Measurements from ENCODE around the gene R3HCC1L. TPM values are rescaled to one million over a fixed set of nuclear protein-coding genes. Genes with fewer than 3 reads are reported as not detected.

Gene R3HCC1L
- polyA plus RNA-seq, 2 donors, result 4.9 to 7.4 TPM

DNA sequence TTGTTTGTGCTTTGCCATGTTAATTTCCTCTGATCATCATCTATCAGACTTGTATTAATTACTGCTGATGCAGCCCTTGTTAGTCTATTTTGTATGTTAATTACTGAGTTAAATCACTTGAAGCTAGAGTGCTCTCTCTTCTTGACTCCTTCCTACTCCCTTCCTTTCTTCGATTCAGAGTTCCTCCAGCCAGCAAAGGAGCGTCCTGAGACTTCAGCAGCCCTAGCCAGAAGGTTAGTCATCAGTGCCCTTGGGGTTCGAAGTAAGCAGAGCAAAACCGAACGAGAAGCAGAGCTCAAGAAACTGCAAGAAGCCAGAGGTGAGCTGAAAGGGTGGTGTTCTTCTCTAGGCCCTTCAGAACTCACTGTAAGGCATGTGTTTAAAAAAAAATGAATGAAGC, 101.4 kb downstream of the R3HCC1L start:
- no peaks in the 10 kb centered on the region for H3K9me3 ChIP-seq (ENCODE audit: control insufficient read depth in 2 of 2, insufficient read depth in 1 of 2, low read depth in 1 of 2, low read length in 1 of 2)
- no peak overlapping the region for H3K4me3 ChIP-seq (ENCODE audit: low read depth in 1 of 2, low read length in 2 of 2)
- 42 to 58% methylated on average over 5 of the region's 5 CpGs for WGBS, 2 donors
- H3K27ac ChIP-seq (ENCODE audit: low read depth in 2 of 2, low read length in 1 of 2), result no peak overlapping the region
- no peaks in the 10 kb centered on the region for H3K27me3 ChIP-seq (ENCODE audit: control insufficient read depth in 1 of 2, insufficient read depth in 2 of 2, low read length in 2 of 2)
- H3K4me1 ChIP-seq (ENCODE audit: control insufficient read depth in 2 of 2, insufficient read depth in 2 of 2, low read length in 1 of 2), result no peaks in the 10 kb centered on the region
- peaks cover 3 to 7% of the 10 kb centered on the region in 2 donors for H3K36me3 ChIP-seq (ENCODE audit: control insufficient read depth in 2 of 2, insufficient read depth in 2 of 2, low read length in 1 of 2)

DNA sequence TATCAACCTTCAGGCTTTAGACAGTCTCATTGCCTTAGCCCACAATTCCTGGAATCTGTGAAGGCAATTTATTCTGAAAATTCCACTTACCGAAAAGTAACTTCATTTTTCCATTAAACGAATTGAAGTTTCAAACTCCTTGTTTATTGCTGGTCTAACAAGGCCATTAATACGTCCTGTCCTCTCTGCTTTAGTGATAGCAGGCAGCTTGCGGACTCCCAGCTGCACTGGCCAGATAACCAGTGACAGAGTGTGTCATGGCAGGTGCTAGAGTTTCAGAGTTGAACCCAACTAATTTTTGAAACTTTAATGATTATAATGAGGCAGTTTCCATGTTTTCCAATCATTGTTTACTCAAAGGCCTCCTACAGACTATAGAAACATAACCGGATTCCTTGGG, 102.4 kb downstream of the R3HCC1L start:
- Histone ChIP-seq H3K27ac (ENCODE audit: low read depth in 2 of 2, low read length in 1 of 2) (no peak overlapping the region), H3K27me3 (ENCODE audit: control insufficient read depth in 1 of 2, insufficient read depth in 2 of 2, low read length in 2 of 2) (no peaks in the 10 kb centered on the region), H3K4me1 (ENCODE audit: control insufficient read depth in 2 of 2, insufficient read depth in 2 of 2, low read length in 1 of 2) (no peaks in the 10 kb centered on the region), H3K4me3 (ENCODE audit: low read depth in 1 of 2, low read length in 2 of 2) (no peak overlapping the region), H3K36me3 (ENCODE audit: control insufficient read depth in 2 of 2, insufficient read depth in 2 of 2, low read length in 1 of 2) (peaks cover 3 to 7% of the 10 kb centered on the region in 2 donors), H3K9me3 (ENCODE audit: control insufficient read depth in 2 of 2, insufficient read depth in 1 of 2, low read depth in 1 of 2, low read length in 1 of 2) (no peaks in the 10 kb centered on the region)
- 83 to 85% methylated on average over 5 of the region's 5 CpGs for WGBS, 2 donors

DNA sequence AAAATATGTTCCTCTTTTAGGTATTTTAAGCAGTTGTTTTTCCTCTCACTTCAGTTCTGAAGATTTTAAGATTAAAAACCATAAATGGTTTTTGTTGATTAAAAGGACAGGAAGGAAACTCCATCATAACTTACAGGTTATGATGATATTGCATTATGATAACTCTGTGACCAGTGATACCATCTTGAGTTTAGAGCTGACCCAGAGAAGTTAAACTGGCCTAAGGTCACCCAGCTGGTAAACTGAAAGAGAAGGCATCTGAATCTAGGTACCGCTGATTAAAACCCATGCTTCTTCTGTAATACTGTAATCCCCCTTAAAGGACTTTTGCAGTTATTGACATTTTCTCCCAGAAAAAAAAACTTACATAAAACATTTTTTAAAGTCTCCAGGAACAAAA, 103.9 kb downstream of the R3HCC1L start:
- H3K9me3 ChIP-seq (ENCODE audit: control insufficient read depth in 2 of 2, insufficient read depth in 1 of 2, low read depth in 1 of 2, low read length in 1 of 2), result no peaks in the 10 kb centered on the region
- no peaks in the 10 kb centered on the region for H3K27me3 ChIP-seq (ENCODE audit: control insufficient read depth in 1 of 2, insufficient read depth in 2 of 2, low read length in 2 of 2)
- no peak overlapping the region for H3K27ac ChIP-seq (ENCODE audit: low read depth in 2 of 2, low read length in 1 of 2)
- WGBS, 2 donors, result 94 to 100% methylated on average over 1 of the region's 1 CpG
- H3K4me3 ChIP-seq (ENCODE audit: low read depth in 1 of 2, low read length in 2 of 2), result no peak overlapping the region
- H3K36me3 ChIP-seq (ENCODE audit: control insufficient read depth in 2 of 2, insufficient read depth in 2 of 2, low read length in 1 of 2), result peaks cover 3 to 7% of the 10 kb centered on the region in 2 donors
- H3K4me1 ChIP-seq (ENCODE audit: control insufficient read depth in 2 of 2, insufficient read depth in 2 of 2, low read length in 1 of 2), result no peaks in the 10 kb centered on the region

DNA sequence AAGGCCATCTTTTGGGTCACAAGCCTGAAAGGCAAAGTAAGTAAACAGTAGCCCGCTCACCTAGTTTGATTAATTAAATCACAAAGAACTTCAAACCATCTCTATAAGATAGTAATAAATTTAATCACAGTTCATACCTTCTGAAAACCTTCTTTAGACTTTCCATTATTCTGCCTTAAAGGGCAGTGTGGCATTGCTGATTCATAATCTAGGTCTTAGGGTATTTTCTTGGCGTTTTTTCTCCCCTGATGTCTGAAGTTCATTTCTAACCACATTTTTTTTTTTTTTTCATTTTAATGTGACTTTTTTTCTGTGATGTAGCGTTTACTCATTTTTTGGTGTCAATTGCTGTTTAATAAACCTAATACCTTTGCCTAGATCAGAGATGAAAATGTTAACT, 106.1 kb downstream of the R3HCC1L start:
- H3K9me3 ChIP-seq (ENCODE audit: control insufficient read depth in 2 of 2, insufficient read depth in 1 of 2, low read depth in 1 of 2, low read length in 1 of 2), result no peaks in the 10 kb centered on the region
- WGBS, 2 donors, result 87 to 92% methylated on average over 3 of the region's 3 CpGs
- H3K4me3 ChIP-seq (ENCODE audit: low read depth in 1 of 2, low read length in 2 of 2), result no peak overlapping the region
- H3K4me1 ChIP-seq (ENCODE audit: control insufficient read depth in 2 of 2, insufficient read depth in 2 of 2, low read length in 1 of 2), result no peaks in the 10 kb centered on the region
- peaks cover 9 to 13% of the 10 kb centered on the region in 2 donors for H3K36me3 ChIP-seq (ENCODE audit: control insufficient read depth in 2 of 2, insufficient read depth in 2 of 2, low read length in 1 of 2)
- no peak overlapping the region for H3K27ac ChIP-seq (ENCODE audit: low read depth in 2 of 2, low read length in 1 of 2)
- H3K27me3 ChIP-seq (ENCODE audit: control insufficient read depth in 1 of 2, insufficient read depth in 2 of 2, low read length in 2 of 2), result no peaks in the 10 kb centered on the region

DNA sequence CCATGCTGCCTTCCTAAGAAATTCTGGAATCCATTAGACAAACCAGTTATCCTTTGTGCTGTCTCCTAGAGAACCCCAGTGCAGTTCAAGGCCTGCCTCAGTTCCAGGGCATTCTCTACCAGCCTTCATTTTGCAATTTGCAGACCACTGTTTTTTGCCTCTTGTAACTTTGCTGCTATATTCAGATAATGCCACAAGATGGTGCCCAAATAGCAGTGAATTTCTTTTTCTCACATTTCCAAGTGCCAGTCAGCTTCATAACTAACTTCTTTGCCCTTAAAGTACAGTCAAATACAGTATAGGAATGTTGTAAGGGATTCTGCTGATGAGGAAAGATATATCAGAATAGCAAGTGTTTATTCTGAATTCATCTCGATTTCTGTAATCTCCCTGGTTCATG, 108.4 kb downstream of the R3HCC1L start:
- Histone ChIP-seq H3K9me3 (ENCODE audit: control insufficient read depth in 2 of 2, insufficient read depth in 1 of 2, low read depth in 1 of 2, low read length in 1 of 2) (no peaks in the 10 kb centered on the region), H3K4me3 (ENCODE audit: low read depth in 1 of 2, low read length in 2 of 2) (no peak overlapping the region), H3K4me1 (ENCODE audit: control insufficient read depth in 2 of 2, insufficient read depth in 2 of 2, low read length in 1 of 2) (no peaks in the 10 kb centered on the region), H3K36me3 (ENCODE audit: control insufficient read depth in 2 of 2, insufficient read depth in 2 of 2, low read length in 1 of 2) (peaks cover 11 to 22% of the 10 kb centered on the region in 2 donors), H3K27ac (ENCODE audit: low read depth in 2 of 2, low read length in 1 of 2) (no peak overlapping the region), H3K27me3 (ENCODE audit: control insufficient read depth in 1 of 2, insufficient read depth in 2 of 2, low read length in 2 of 2) (no peaks in the 10 kb centered on the region)
- 76 to 88% methylated on average over 1 of the region's 1 CpG for WGBS, 2 donors

DNA sequence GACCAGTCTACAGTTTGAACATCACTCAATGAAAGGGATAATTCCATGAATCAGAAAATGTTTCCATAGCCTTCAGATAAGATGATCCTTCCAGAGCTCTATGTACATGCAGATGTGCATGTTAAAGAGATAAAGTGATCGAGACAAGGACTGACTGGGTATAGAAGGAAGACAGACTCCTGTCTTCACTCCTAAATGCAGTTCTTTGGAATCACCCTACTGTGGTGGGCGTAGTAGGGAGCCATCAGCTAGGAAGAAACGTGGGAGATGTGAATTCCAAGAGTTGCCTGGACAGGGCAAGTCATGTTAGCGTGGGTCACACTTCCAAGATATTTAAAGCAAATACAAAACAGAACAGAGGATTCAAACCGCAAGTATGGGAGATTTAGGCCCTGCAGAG, 109.7 kb downstream of the R3HCC1L start:
- H3K4me1 ChIP-seq (ENCODE audit: control insufficient read depth in 2 of 2, insufficient read depth in 2 of 2, low read length in 1 of 2), result no peaks in the 10 kb centered on the region
- peaks cover 23 to 30% of the 10 kb centered on the region in 2 donors for H3K36me3 ChIP-seq (ENCODE audit: control insufficient read depth in 2 of 2, insufficient read depth in 2 of 2, low read length in 1 of 2)
- no peaks in the 10 kb centered on the region for H3K9me3 ChIP-seq (ENCODE audit: control insufficient read depth in 2 of 2, insufficient read depth in 1 of 2, low read depth in 1 of 2, low read length in 1 of 2)
- no peaks in the 10 kb centered on the region for H3K27me3 ChIP-seq (ENCODE audit: control insufficient read depth in 1 of 2, insufficient read depth in 2 of 2, low read length in 2 of 2)
- H3K4me3 ChIP-seq (ENCODE audit: low read depth in 1 of 2, low read length in 2 of 2), result no peak overlapping the region
- H3K27ac ChIP-seq (ENCODE audit: low read depth in 2 of 2, low read length in 1 of 2), result no peak overlapping the region
- 73 to 78% methylated on average over 5 of the region's 5 CpGs for WGBS, 2 donors

DNA sequence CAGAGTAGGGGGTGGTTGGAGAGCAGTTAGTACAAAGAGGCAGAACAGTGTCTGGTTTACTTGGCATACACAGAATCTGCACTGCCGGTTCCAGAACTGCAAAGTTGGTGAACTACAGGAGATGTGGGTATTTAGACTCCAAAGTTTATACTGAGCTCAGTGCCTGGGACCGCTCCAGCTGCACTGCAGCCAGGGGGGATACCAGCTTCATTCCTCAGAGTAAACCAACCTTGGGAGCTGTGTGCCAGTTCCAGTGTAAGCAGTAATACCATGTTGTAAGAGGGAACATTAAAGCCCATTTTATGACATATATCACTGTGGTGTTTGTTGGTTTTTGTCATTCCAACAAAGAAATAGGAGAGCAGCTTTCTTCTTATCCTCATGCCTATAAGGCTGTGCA, 110.1 kb downstream of the R3HCC1L start:
- H3K27me3 ChIP-seq (ENCODE audit: control insufficient read depth in 1 of 2, insufficient read depth in 2 of 2, low read length in 2 of 2), result no peaks in the 10 kb centered on the region
- H3K27ac ChIP-seq (ENCODE audit: low read depth in 2 of 2, low read length in 1 of 2), result no peak overlapping the region
- H3K36me3 ChIP-seq (ENCODE audit: control insufficient read depth in 2 of 2, insufficient read depth in 2 of 2, low read length in 1 of 2), result peaks cover 23 to 30% of the 10 kb centered on the region in 2 donors
- H3K9me3 ChIP-seq (ENCODE audit: control insufficient read depth in 2 of 2, insufficient read depth in 1 of 2, low read depth in 1 of 2, low read length in 1 of 2), result no peaks in the 10 kb centered on the region
- WGBS, 2 donors, result 59 to 69% methylated on average over 2 of the region's 2 CpGs
- no peaks in the 10 kb centered on the region for H3K4me1 ChIP-seq (ENCODE audit: control insufficient read depth in 2 of 2, insufficient read depth in 2 of 2, low read length in 1 of 2)
- no peak overlapping the region for H3K4me3 ChIP-seq (ENCODE audit: low read depth in 1 of 2, low read length in 2 of 2)

DNA sequence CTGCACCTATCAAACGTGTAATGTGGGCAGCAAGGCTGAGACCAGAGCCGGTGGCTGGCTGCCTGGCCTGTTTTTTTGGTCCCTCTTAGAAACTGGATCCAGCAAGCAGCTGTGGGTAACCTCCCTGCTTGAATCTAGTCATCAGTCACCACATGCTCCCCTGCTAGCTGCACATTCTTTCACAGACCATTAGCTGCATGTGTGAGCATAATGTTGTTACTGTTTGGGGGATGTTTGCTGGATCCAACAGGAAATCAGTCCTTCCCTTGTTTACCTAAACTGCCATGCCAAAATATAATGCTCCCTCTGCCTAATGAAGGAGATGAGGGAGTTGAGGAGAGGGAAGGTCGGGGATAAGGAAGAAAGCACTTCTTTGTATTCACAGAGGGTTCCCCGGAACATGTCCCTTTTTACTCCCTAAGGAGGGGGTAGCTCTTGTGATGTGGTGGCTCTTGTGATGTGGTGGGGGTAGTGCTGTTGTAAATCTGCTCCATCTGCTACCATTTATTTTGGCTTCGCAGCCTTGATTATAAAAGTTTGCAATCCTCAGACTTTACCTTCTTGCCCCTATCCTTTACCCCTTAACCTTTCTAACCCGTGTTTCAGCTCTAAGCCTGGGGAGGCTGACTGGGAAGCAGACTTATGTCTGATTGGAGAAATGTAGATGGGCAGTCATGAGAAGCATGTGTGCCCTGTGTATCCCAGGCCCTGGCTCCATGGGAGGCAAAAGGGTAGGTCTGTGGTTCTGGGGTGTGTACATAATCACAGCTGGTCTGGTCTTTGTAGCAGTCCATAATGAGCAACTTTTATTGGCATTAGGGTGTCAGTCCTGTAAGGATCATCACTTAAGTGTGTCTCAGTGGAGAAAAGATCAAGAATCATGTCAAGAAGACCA, 112.7 kb downstream of the R3HCC1L start:
- WGBS, 2 donors, result 61 to 64% methylated on average over 6 of the region's 6 CpGs
- H3K27ac ChIP-seq (ENCODE audit: low read depth in 2 of 2, low read length in 1 of 2), result no peak overlapping the region
- peaks cover 0 to 3% of the 10 kb centered on the region in 2 donors for H3K4me1 ChIP-seq (ENCODE audit: control insufficient read depth in 2 of 2, insufficient read depth in 2 of 2, low read length in 1 of 2)
- H3K36me3 ChIP-seq (ENCODE audit: control insufficient read depth in 2 of 2, insufficient read depth in 2 of 2, low read length in 1 of 2), result peaks cover 26 to 36% of the 10 kb centered on the region in 2 donors
- H3K27me3 ChIP-seq (ENCODE audit: control insufficient read depth in 1 of 2, insufficient read depth in 2 of 2, low read length in 2 of 2), result no peaks in the 10 kb centered on the region
- no peaks in the 10 kb centered on the region for H3K9me3 ChIP-seq (ENCODE audit: control insufficient read depth in 2 of 2, insufficient read depth in 1 of 2, low read depth in 1 of 2, low read length in 1 of 2)
- H3K4me3 ChIP-seq (ENCODE audit: low read depth in 1 of 2, low read length in 2 of 2), result no peak overlapping the region

DNA sequence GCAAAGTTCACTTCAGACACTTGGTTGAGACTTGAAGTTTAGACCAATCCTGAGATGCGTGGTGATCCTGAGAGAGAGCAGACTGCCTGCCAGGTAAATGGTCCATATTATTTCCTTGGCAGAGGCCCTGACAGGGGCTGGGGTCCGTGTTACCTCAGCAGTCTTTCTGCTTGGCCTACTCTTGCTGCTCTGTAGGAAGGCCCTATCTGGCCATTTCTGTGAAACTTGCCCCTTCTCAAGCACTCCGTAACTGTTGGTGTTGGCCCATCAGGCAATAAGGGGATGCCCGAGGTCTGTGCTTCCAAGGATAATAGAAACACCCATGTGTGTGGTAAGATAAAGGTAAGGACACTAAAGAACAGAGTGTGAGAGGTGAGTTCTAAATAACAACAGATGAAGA, 113.6 kb downstream of the R3HCC1L start:
- Histone ChIP-seq H3K36me3 (ENCODE audit: control insufficient read depth in 2 of 2, insufficient read depth in 2 of 2, low read length in 1 of 2) (peaks cover 26 to 39% of the 10 kb centered on the region in 2 donors), H3K4me3 (ENCODE audit: low read depth in 1 of 2, low read length in 2 of 2) (no peak overlapping the region), H3K27ac (ENCODE audit: low read depth in 2 of 2, low read length in 1 of 2) (no peak overlapping the region), H3K4me1 (ENCODE audit: control insufficient read depth in 2 of 2, insufficient read depth in 2 of 2, low read length in 1 of 2) (peaks cover 0 to 3% of the 10 kb centered on the region in 2 donors), H3K9me3 (ENCODE audit: control insufficient read depth in 2 of 2, insufficient read depth in 1 of 2, low read depth in 1 of 2, low read length in 1 of 2) (no peaks in the 10 kb centered on the region), H3K27me3 (ENCODE audit: control insufficient read depth in 1 of 2, insufficient read depth in 2 of 2, low read length in 2 of 2) (no peaks in the 10 kb centered on the region)
- 88 to 94% methylated on average over 4 of the region's 4 CpGs for WGBS, 2 donors

DNA sequence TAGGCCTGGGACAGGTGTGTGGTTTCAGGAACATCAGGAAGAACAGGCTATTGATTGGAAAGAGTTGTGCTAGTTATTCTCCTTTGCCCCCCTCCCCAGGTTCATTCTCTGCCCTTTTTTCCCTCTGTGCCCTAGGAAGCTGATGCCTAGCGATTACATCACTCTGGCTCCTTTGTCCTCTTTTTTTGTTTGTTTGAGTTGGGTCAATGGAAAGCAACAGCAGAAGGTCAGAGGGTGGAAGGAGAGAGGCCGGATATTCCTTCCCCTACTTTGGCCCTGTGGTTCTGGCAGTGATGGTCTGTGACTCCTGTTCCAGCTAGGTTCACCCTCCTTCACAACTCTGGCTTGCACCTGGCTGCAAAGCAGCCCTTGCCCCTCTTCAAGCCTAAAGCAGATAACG, 114.7 kb downstream of the R3HCC1L start:
- Histone ChIP-seq H3K9me3 (ENCODE audit: control insufficient read depth in 2 of 2, insufficient read depth in 1 of 2, low read depth in 1 of 2, low read length in 1 of 2) (no peaks in the 10 kb centered on the region), H3K4me3 (ENCODE audit: low read depth in 1 of 2, low read length in 2 of 2) (no peak overlapping the region), H3K27me3 (ENCODE audit: control insufficient read depth in 1 of 2, insufficient read depth in 2 of 2, low read length in 2 of 2) (no peaks in the 10 kb centered on the region), H3K4me1 (ENCODE audit: control insufficient read depth in 2 of 2, insufficient read depth in 2 of 2, low read length in 1 of 2) (peaks cover 3 to 6% of the 10 kb centered on the region in 2 donors), H3K36me3 (ENCODE audit: control insufficient read depth in 2 of 2, insufficient read depth in 2 of 2, low read length in 1 of 2) (peaks cover 26 to 36% of the 10 kb centered on the region in 2 donors), H3K27ac (ENCODE audit: low read depth in 2 of 2, low read length in 1 of 2) (no peak overlapping the region)
- 83 to 84% methylated on average over 3 of the region's 3 CpGs for WGBS, 2 donors
